ENCODE data around the gene ACE.

Gene ACE

GRCh38 chr17:63491413-63491812, 14.6 kb downstream of the ACE start:
- TF ChIP-seq CTCF (IDR thresholded peaks at IDR 0.05; ENCODE audit: insufficient read depth, low read depth, low read length, missing control alignments) = no peak
- no peak for DNase-seq (ENCODE audit: low read depth)
- no peak overlapping the region for H3K4me3 ChIP-seq (ENCODE audit: low read depth, low read length)

GRCh38 chr17:63491977-63492618, 15.2 kb downstream of the ACE start:
- TF ChIP-seq CTCF (IDR thresholded peaks at IDR 0.05; ENCODE audit: insufficient read depth, low read depth, low read length, missing control alignments) = no peak
- H3K4me3 ChIP-seq (ENCODE audit: low read depth, low read length) = no peak overlapping the region
- DNase-seq (ENCODE audit: low read depth) = no peak

GRCh38 chr17:63492940-63493339, 16.1 kb downstream of the ACE start:
- no peak for DNase-seq (ENCODE audit: low read depth)
- no peak for TF ChIP-seq CTCF (IDR thresholded peaks at IDR 0.05; ENCODE audit: insufficient read depth, low read depth, low read length, missing control alignments)
- no peak overlapping the region for H3K4me3 ChIP-seq (ENCODE audit: low read depth, low read length)

- no peak overlapping the region for H3K4me3 ChIP-seq (ENCODE audit: low read depth, low read length)
- no peak for TF ChIP-seq CTCF (IDR thresholded peaks at IDR 0.05; ENCODE audit: insufficient read depth, low read depth, low read length, missing control alignments)
- no peak for DNase-seq (ENCODE audit: low read depth)
Observed at GRCh38 chr17:63493411-63493810, 16.6 kb downstream of the ACE start.

GRCh38 chr17:63494300-63494928, 17.6 kb downstream of the ACE start:
- TF ChIP-seq CTCF (IDR thresholded peaks at IDR 0.05; ENCODE audit: insufficient read depth, low read depth, low read length, missing control alignments) = no peak
- DNase-seq (ENCODE audit: low read depth) = no peak

GRCh38 chr17:63495491-63495890, 18.6 kb downstream of the ACE start:
- no peak for DNase-seq (ENCODE audit: low read depth)
- no peak overlapping the region for H3K4me3 ChIP-seq (ENCODE audit: low read depth, low read length)
- TF ChIP-seq CTCF (IDR thresholded peaks at IDR 0.05; ENCODE audit: insufficient read depth, low read depth, low read length, missing control alignments) = no peak

More at GRCh38 chr17:63494300-63494928, 17.6 kb downstream of the ACE start:
- H3K4me3 ChIP-seq (ENCODE audit: low read depth, low read length) = no peak overlapping the region

- H3K4me3 ChIP-seq (ENCODE audit: low read depth, low read length) = no peak overlapping the region
- no peak for TF ChIP-seq CTCF (IDR thresholded peaks at IDR 0.05; ENCODE audit: insufficient read depth, low read depth, low read length, missing control alignments)
- no peak for DNase-seq (ENCODE audit: low read depth)
Observed at GRCh38 chr17:63496177-63496576, 19.3 kb downstream of the ACE start.

All from GM12865 (cell line).